SIG-M5 (cell line): ENCODE data around the gene PHF2.

Experiments
- DNase-seq: peaks from one replicate; lab custom pipeline; 2025; lab: John Stamatoyannopoulos, UW

Gene PHF2

GRCh38 chr9:93576258-93577077 is at the start of gene PHF2:
PHF2 (plus strand) TSS chr9:93576584; CDS start chr9:93576774, 190 bp downstream.
- DNase-seq, result no peak

- DNase-seq, result no peak
Observed at GRCh38 chr9:93531374-93531773, 45.0 kb upstream of the PHF2 start.

GRCh38 chr9:93532141-93532540 is 44.2 kb upstream of the PHF2 start:
- no peak for DNase-seq

GRCh38 chr9:93533863-93534262 is 42.5 kb upstream of the PHF2 start:
- no peak for DNase-seq

- DNase-seq, result no peak
Observed at GRCh38 chr9:93536167-93536566, 40.2 kb upstream of the PHF2 start.

- DNase-seq, result no peak
Observed at GRCh38 chr9:93536874-93537273, 39.5 kb upstream of the PHF2 start.

GRCh38 chr9:93540305-93540704 is 36.1 kb upstream of the PHF2 start:
- DNase-seq, result no peak

- no peak for DNase-seq
Observed at GRCh38 chr9:93541005-93541404, 35.4 kb upstream of the PHF2 start.

- DNase-seq, result no peak
Observed at GRCh38 chr9:93541581-93542349, 34.6 kb upstream of the PHF2 start.

GRCh38 chr9:93543117-93543516 is 33.3 kb upstream of the PHF2 start:
- no peak for DNase-seq

GRCh38 chr9:93546356-93546755 is 30.0 kb upstream of the PHF2 start:
- DNase-seq, result no peak

- DNase-seq, result no peak
Observed at GRCh38 chr9:93549611-93550010, 26.8 kb upstream of the PHF2 start.

- DNase-seq, result no peak
Observed at GRCh38 chr9:93552923-93553322, 23.5 kb upstream of the PHF2 start.

GRCh38 chr9:93555370-93555769 is 21.0 kb upstream of the PHF2 start:
- DNase-seq, result no peak

GRCh38 chr9:93557366-93558137 is 18.8 kb upstream of the PHF2 start:
- DNase-seq, result no peak

- DNase-seq, result no peak
Observed at GRCh38 chr9:93558503-93558902, 17.9 kb upstream of the PHF2 start.

GRCh38 chr9:93560991-93561390 is 15.4 kb upstream of the PHF2 start:
- DNase-seq, result no peak

- no peak for DNase-seq
Observed at GRCh38 chr9:93562157-93562556, 14.2 kb upstream of the PHF2 start.

- no peak for DNase-seq
Observed at GRCh38 chr9:93565089-93565488, 11.3 kb upstream of the PHF2 start.

- DNase-seq, result peak; percentile 51
Observed at GRCh38 chr9:93566408-93567270, 9.7 kb upstream of the PHF2 start.

GRCh38 chr9:93567271-93567959 is 9.0 kb upstream of the PHF2 start:
- DNase-seq, result no peak
